ENCODE measurements around the gene TMEM100.

DNA sequence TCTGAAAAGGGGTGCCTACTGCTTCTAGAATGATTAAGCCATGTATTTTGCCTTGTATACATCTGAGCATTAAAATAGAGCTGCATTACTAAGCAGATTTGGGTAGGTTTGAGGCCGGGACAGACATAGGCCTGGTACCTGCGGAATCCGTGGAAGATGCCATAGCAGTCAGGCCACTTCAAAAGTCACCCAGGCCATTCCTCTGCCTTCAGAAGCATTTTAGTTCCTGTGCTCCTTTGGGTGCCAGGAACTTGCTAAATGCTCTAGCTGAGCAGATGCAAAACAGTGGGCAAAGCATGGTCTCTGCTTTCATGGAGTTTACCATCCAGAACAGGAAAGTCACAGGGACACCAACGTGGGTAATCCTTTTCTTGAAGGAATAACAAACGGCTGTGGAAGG is 5.7 kb upstream of the TMEM100 start:
- TF ChIP-seq CTCF (IDR thresholded peaks at IDR 0.05): no peak
- no peak for TF ChIP-seq POLR2A (IDR thresholded peaks at IDR 0.05)

All from lower leg skin (tissue), 3 donors.